Measurements from ENCODE around the gene TRAPPC3L.

DNA sequence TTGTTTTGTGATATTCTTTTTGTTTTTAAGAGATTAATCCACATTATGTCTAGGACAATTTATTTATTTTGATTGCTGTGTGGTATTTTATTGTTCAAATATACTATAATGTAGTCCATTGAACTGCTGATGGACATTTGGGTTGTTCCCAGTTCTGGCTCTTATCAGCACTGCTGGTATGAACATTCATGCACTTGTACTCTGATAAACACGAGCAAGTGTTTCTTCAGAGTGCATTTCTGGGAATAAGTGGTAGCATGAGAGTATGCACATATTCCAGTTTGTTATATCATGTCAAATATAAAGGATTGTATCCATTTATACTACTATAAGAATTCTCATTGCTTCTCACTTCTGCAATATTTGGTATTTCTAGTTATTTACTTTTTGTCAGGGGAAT is 77.2 kb downstream of the TRAPPC3L start:
- TF ChIP-seq POLR2A (IDR thresholded peaks at IDR 0.05) = no peak
- TF ChIP-seq, protein P1, sequence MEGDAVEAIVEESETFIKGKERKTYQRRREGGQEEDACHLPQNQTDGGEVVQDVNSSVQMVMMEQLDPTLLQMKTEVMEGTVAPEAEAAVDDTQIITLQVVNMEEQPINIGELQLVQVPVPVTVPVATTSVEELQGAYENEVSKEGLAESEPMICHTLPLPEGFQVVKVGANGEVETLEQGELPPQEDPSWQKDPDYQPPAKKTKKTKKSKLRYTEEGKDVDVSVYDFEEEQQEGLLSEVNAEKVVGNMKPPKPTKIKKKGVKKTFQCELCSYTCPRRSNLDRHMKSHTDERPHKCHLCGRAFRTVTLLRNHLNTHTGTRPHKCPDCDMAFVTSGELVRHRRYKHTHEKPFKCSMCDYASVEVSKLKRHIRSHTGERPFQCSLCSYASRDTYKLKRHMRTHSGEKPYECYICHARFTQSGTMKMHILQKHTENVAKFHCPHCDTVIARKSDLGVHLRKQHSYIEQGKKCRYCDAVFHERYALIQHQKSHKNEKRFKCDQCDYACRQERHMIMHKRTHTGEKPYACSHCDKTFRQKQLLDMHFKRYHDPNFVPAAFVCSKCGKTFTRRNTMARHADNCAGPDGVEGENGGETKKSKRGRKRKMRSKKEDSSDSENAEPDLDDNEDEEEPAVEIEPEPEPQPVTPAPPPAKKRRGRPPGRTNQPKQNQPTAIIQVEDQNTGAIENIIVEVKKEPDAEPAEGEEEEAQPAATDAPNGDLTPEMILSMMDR (IDR thresholded peaks at IDR 0.05) = no peak
